Activated CD8-positive, alpha-beta memory T cell treated with anti-CD3 and anti-CD28 coated beads, Interleukin-2, amount 50 U/mL, for 1 hour (primary cell): Measurements from ENCODE around the gene GP9.
"Not testable (repeated sequence)": the region's sequence is repeated elsewhere in the genome, so short reads cannot be mapped to it uniquely, and the experiment has no call there.

Source experiments
- DNase-seq: peaks from one replicate; pipeline ENCODE4 v3.0.0-alpha.2; 2020; ENCODE audit errors: extremely low read depth

GP9 gene

GRCh38 chr3:129070086-129070885 is 9.7 kb downstream of the GP9 start:
- DNase-seq: no peak

- DNase-seq: no peak
Observed at GRCh38 chr3:129077222-129077621, 16.6 kb downstream of the GP9 start.

- no peak for DNase-seq
Observed at GRCh38 chr3:129078510-129078909, 17.9 kb downstream of the GP9 start.

- DNase-seq: no peak
Observed at GRCh38 chr3:129081503-129081902, 20.9 kb downstream of the GP9 start.

- DNase-seq: no peak
Observed at GRCh38 chr3:129082026-129082425, 21.4 kb downstream of the GP9 start.

- no peak for DNase-seq
Observed at GRCh38 chr3:129084501-129084900, 23.9 kb downstream of the GP9 start.

GRCh38 chr3:129085165-129085715 is 24.7 kb downstream of the GP9 start:
- no peak for DNase-seq

- no peak for DNase-seq
Observed at GRCh38 chr3:129085818-129086217, 25.2 kb downstream of the GP9 start.

GRCh38 chr3:129087138-129087702 is 26.6 kb downstream of the GP9 start:
- DNase-seq: no peak

- not testable (repeated sequence) for DNase-seq
Observed at GRCh38 chr3:129087904-129088303, 27.3 kb downstream of the GP9 start.

GRCh38 chr3:129088312-129088711 is 27.7 kb downstream of the GP9 start:
- DNase-seq: not testable (repeated sequence)

GRCh38 chr3:129095285-129095684 is 34.7 kb downstream of the GP9 start:
- DNase-seq: no peak

GRCh38 chr3:129100274-129100673 is 39.7 kb downstream of the GP9 start:
- no peak for DNase-seq

- DNase-seq: no peak
Observed at GRCh38 chr3:129101370-129102138, 41.0 kb downstream of the GP9 start.

- no peak for DNase-seq
Observed at GRCh38 chr3:129103296-129103695, 42.7 kb downstream of the GP9 start.

GRCh38 chr3:129104051-129104450 is 43.5 kb downstream of the GP9 start:
- DNase-seq: no peak

GRCh38 chr3:129104498-129105079 is 44.0 kb downstream of the GP9 start:
- DNase-seq: no peak

GRCh38 chr3:129105862-129106261 is 45.3 kb downstream of the GP9 start:
- DNase-seq: no peak

GRCh38 chr3:129106320-129106719 is 45.7 kb downstream of the GP9 start:
- no peak for DNase-seq

- DNase-seq: no peak
Observed at GRCh38 chr3:129106866-129107565, 46.4 kb downstream of the GP9 start.

- no peak for DNase-seq
Observed at GRCh38 chr3:129107793-129108192, 47.2 kb downstream of the GP9 start.
